Skin of body (tissue), 2 donors: ENCODE results near the gene SERINC4. TPM values are rescaled to one million over a fixed set of nuclear protein-coding genes. Genes with fewer than 3 reads are reported as not detected.

Source experiments
- DNase-seq: peaks from one replicate; lab custom pipeline; 2025; lab: John Stamatoyannopoulos, UW
- total RNA-seq: library from RNA; depleted of rRNA; stranded (reverse); fragments of >200 nt; gene quantifications from one replicate; pipeline ENCODE4 v1.2.3, GENCODE V29; 2014

The SERINC4 gene
- total RNA-seq, 1 donor from 2014 or later = 0.10 TPM

- DNase-seq = no peak
These were observed 643 bp downstream of the SERINC4 start for GRCh38 chr15:43799209-43799944.

- no peak for DNase-seq
These were observed 3.5 kb downstream of the SERINC4 start for GRCh38 chr15:43796566-43796965.

- no peak for DNase-seq
These were observed 4.0 kb downstream of the SERINC4 start for GRCh38 chr15:43795997-43796396.

GRCh38 chr15:43795197-43795596 lies 4.8 kb downstream of the SERINC4 start:
- DNase-seq = no peak

- no peak for DNase-seq
These were observed 5.6 kb downstream of the SERINC4 start for GRCh38 chr15:43794269-43795037.

- no peak for DNase-seq
These were observed 6.4 kb downstream of the SERINC4 start for GRCh38 chr15:43793647-43794046.

GRCh38 chr15:43792761-43793476 lies 7.1 kb downstream of the SERINC4 start:
- DNase-seq = peak; percentile 22

- DNase-seq = peak; percentile 100
These were observed 7.8 kb downstream of the SERINC4 start, which contains the start of gene SERF2 for GRCh38 chr15:43791993-43792760. TSS of gene SERF2 (plus strand) at chr15:43792320. CDS start at chr15:43792377, 57 bp downstream.

- no peak for DNase-seq
These were observed 10.6 kb downstream of the SERINC4 start for GRCh38 chr15:43789409-43789808.

- no peak for DNase-seq
These were observed 21.0 kb downstream of the SERINC4 start for GRCh38 chr15:43779016-43779415.

- peak; percentile 66 for DNase-seq
These were observed 22.6 kb downstream of the SERINC4 start for GRCh38 chr15:43777267-43777914.

- DNase-seq = peak; percentile 66
These were observed 23.2 kb downstream of the SERINC4 start, which contains the start of gene ELL3 for GRCh38 chr15:43776718-43777266. TSS of gene ELL3 (minus strand) at chr15:43776966. CDS start at chr15:43776901, 65 bp downstream.

GRCh38 chr15:43776101-43776717 lies 23.8 kb downstream of the SERINC4 start:
- DNase-seq = no peak

GRCh38 chr15:43775411-43775965 lies 24.5 kb downstream of the SERINC4 start:
- no peak for DNase-seq

GRCh38 chr15:43774062-43774461 lies 26.0 kb downstream of the SERINC4 start:
- no peak for DNase-seq

- no peak for DNase-seq
These were observed 27.4 kb downstream of the SERINC4 start for GRCh38 chr15:43772624-43773023.

GRCh38 chr15:43771816-43772215 lies 28.2 kb downstream of the SERINC4 start:
- no peak for DNase-seq

- no peak for DNase-seq
These were observed 30.3 kb downstream of the SERINC4 start for GRCh38 chr15:43769584-43770228.
